Endothelial cell of umbilical vein (primary cell): ENCODE results near the gene ABCB6. TPM values are rescaled to one million over a fixed set of nuclear protein-coding genes. Genes with fewer than 3 reads are reported as not detected.

Source experiments
- BruUV-seq: library from RNA; stranded (reverse); fragments of 400-500 nt; replicated peaks from 2 replicates; lab custom pipeline; 2021; lab: Mats Ljungman, UMichigan
- CTCF ChIA-PET: fragments of 300-600, 350-600 bp; sonication (Branson Sonifier 250); formaldehyde crosslinking; loops from one replicate; lab custom pipeline; 2021; ENCODE audit warnings: antibody characterized with exemption, inconsistent platforms; lab: Charles Lee
- POLR2A ChIA-PET: fragments of 300-600, 350-600 bp; sonication (Branson Sonifier 250); formaldehyde crosslinking; loops from one replicate; lab custom pipeline; 2021; ENCODE audit warnings: antibody characterized with exemption, inconsistent platforms; lab: Charles Lee
- DNase-seq: peaks from one replicate; pipeline ENCODE4 v3.0.0-alpha.2; 2011; ENCODE audit warnings: low read depth, low spot score
- FAIRE-seq: peaks from 2 replicates; lab custom pipeline; 2011; peaks lifted over from hg19 to GRCh38; lab: Jason Lieb, UNC
- H2AFZ ChIP-seq: 2 replicates; pipeline ENCODE4 v1.6.0; 2012; ENCODE audit warnings: low read depth, low read length, control low read depth, inconsistent platforms
- H3K27ac ChIP-seq: 2 replicates; pipeline ENCODE4 v1.5.1; 2011; ENCODE audit warnings: low read depth, mild to moderate bottlenecking, control low read depth, low read length, moderate library complexity; ENCODE audit not compliant: insufficient read depth
- H3K27me3 ChIP-seq, 2 experiments: 2 replicates each; pipeline versions ENCODE4 v1.6.0 to v1.6.1; 2011; ENCODE audit warnings: low read length in 2 of 2, mixed read lengths in 1 of 2; ENCODE audit not compliant: control insufficient read depth in 2 of 2, insufficient read depth in 2 of 2
- H3K36me3 ChIP-seq, 2 experiments: 2 replicates in 1 of 2; 3 replicates in 1 of 2; pipeline ENCODE4 v1.5.1; 2011; ENCODE audit warnings: low read length in 2 of 2, mild to moderate bottlenecking in 1 of 2, moderate library complexity in 1 of 2; ENCODE audit not compliant: control insufficient read depth in 2 of 2, insufficient read depth in 2 of 2; ENCODE audit errors: extremely low read depth in 1 of 2
- H3K4me1 ChIP-seq: 3 replicates; pipeline ENCODE4 v1.5.1; 2011; ENCODE audit warnings: mild to moderate bottlenecking, low read length; ENCODE audit not compliant: control insufficient read depth, insufficient read depth; ENCODE audit errors: extremely low read depth
- H3K4me2 ChIP-seq: 2 replicates; pipeline ENCODE4 v1.6.1; 2011; ENCODE audit warnings: low read length, control low read depth, mixed read lengths; ENCODE audit not compliant: insufficient read depth
- H3K4me3 ChIP-seq, 3 experiments: fragments of 200-600 bp in 1 of 3; sonication (generic), shearing (Covaris generic) in 1 of 3; replicated peaks in 1 of 3; 2 replicates each; pipeline ENCODE4 v1.5.1; 2011 to 2016; ENCODE audit warnings: control low read depth in 3 of 3, low read length in 3 of 3, mild to moderate bottlenecking in 2 of 3, inconsistent platforms in 1 of 3, low read depth in 1 of 3, moderate library complexity in 1 of 3; ENCODE audit not compliant: insufficient read depth in 1 of 3
- H3K79me2 ChIP-seq: 2 replicates; pipeline ENCODE4 v1.6.0; 2012; ENCODE audit warnings: low read length, inconsistent platforms; ENCODE audit not compliant: control insufficient read depth, insufficient read depth
- H3K9ac ChIP-seq: replicated peaks from 2 replicates; pipeline ENCODE3; 2011; ENCODE audit warnings: low read length, control low read depth; ENCODE audit not compliant: insufficient read depth; ENCODE audit errors: extremely low read depth
- H3K9me1 ChIP-seq: replicated peaks from 3 replicates; pipeline ENCODE4 v1.6.0; 2011; ENCODE audit warnings: mild to moderate bottlenecking, low read length; ENCODE audit not compliant: control insufficient read depth, insufficient read depth; ENCODE audit errors: extremely low read depth
- H3K9me3 ChIP-seq: replicated peaks from 2 replicates; pipeline ENCODE4 v1.5.1; 2012; ENCODE audit warnings: low read length, inconsistent platforms; ENCODE audit not compliant: control insufficient read depth, insufficient read depth
- H4K20me1 ChIP-seq: replicated peaks from 2 replicates; pipeline ENCODE3; 2011; ENCODE audit warnings: mild to moderate bottlenecking, low read length; ENCODE audit not compliant: control insufficient read depth, insufficient read depth; ENCODE audit errors: extremely low read depth
- CTCF ChIP-seq, 2 donors: IDR thresholded peaks; 1 replicate in 1 of 2; 2 replicates in 1 of 2; pipeline ENCODE4 v1.5.1; 2011; ENCODE audit warnings: low read length in 2 of 2, mild to moderate bottlenecking in 2 of 2, moderate library complexity in 2 of 2, control low read depth in 1 of 2, inconsistent platforms in 1 of 2, low read depth in 1 of 2; ENCODE audit not compliant: insufficient read depth in 1 of 2; ENCODE audit errors: extremely low read depth in 1 of 2
- EZH2 ChIP-seq: IDR thresholded peaks from 2 replicates; pipeline ENCODE4 v1.6.1; 2012; ENCODE audit warnings: borderline replicate concordance, low read depth, mild to moderate bottlenecking, moderate library complexity, low read length, inconsistent platforms; ENCODE audit not compliant: severe bottlenecking
- FOS ChIP-seq: IDR thresholded peaks from 2 replicates; pipeline ENCODE4 v1.6.1; 2011; ENCODE audit warnings: mild to moderate bottlenecking, low read length, moderate library complexity, borderline replicate concordance; ENCODE audit not compliant: insufficient read depth
- GATA2 ChIP-seq: IDR thresholded peaks from 2 replicates; pipeline ENCODE4 v1.7.0; 2011; ENCODE audit warnings: low read depth, mild to moderate bottlenecking, moderate library complexity, mixed read lengths, low read length; ENCODE audit not compliant: insufficient read length, insufficient read depth
- JUN ChIP-seq: IDR thresholded peaks from 2 replicates; pipeline ENCODE4 v1.6.1; 2011; ENCODE audit warnings: borderline replicate concordance, low read depth; ENCODE audit not compliant: insufficient read length, insufficient read depth
- MAX ChIP-seq: IDR thresholded peaks from 2 replicates; pipeline ENCODE4 v1.6.1; 2011; ENCODE audit not compliant: insufficient read depth, insufficient read length
- MYC ChIP-seq: IDR thresholded peaks from one replicate; pipeline ENCODE4 v1.6.1; 2011; ENCODE audit warnings: mild to moderate bottlenecking, low read depth, low read length
- POLR2A ChIP-seq: IDR thresholded peaks from 2 replicates; pipeline ENCODE4 v1.6.1; 2012; ENCODE audit warnings: low read depth, mild to moderate bottlenecking, control low read depth, low read length
- POLR2AphosphoS5 ChIP-seq: IDR thresholded peaks from 2 replicates; pipeline ENCODE4 v1.6.1; 2012; ENCODE audit warnings: low read depth, mild to moderate bottlenecking, control low read depth, low read length, moderate library complexity; ENCODE audit not compliant: insufficient read depth
- dilution Hi-C: fragments of 300-500 bp; cut with MboI; formaldehyde crosslinking; loops from one replicate; pipeline ENCODE4 v1.15.0; 2019; ENCODE audit warnings: low sequenced_read_pairs; ENCODE audit not compliant: extremely low pct_ligation_motif_present
- intact Hi-C: fragments of 100-400 bp; cut with micrococcal nuclease; formaldehyde crosslinking; loops from one replicate; pipeline ENCODE4 v1.10.0; 2022
- polyA plus RNA-seq, 4 experiments: library from polyadenylated mRNA; depleted of rRNA in 3 of 4; stranded (reverse) in 3 of 4; unstranded in 1 of 4; fragments of >200 nt; gene quantifications; 2 replicates each; pipeline versions ENCODE4 v1.2.1 to v1.2.3, GENCODE V29; 2011 to 2012; ENCODE audit warnings: missing spikeins in 1 of 4
- total RNA-seq: library from RNA; stranded (reverse); gene quantifications from 2 replicates; pipeline ENCODE4 v1.2.3, GENCODE V29; 2021

Gene ABCB6
- total and polyA plus RNA-seq, 2 donors (not counting 3 experiments of a cell fraction or from before 2014, with no cell fraction given): 25.7 to 32.5 TPM

GRCh38 chr2:219206328-219207133 lies 12.2 kb downstream of the ABCB6 start, which contains the start of gene ZFAND2B:
Gene ZFAND2B, plus strand, starts transcription at chr2:219206782. Its CDS starts 206 bp downstream, at chr2:219206988.
- H3K36me3 ChIP-seq: peaks cover 0 to 7% of the 10 kb centered on the region in 2 experiments
- ChIA-PET POLR2A (interaction anchor here (0.6 to 0.7 kb wide), 2 partner anchors 11 to 30 kb away, joined by 3 to 4 read pairs; partner anchors contain the start of gene CNPPD1), CTCF (interaction anchor here (0.6 to 3.1 kb wide), 16 partner anchors 10 to 224 kb away, joined by 3 to 14 read pairs (median 4); partner anchors contain the start of genes ANKZF1, ATG9A, CNPPD1 and DNAJB2)
- dilution Hi-C loops (no loop called here), intact Hi-C loops (loop anchor here (1.0 to 2.0 kb wide), 7 partner anchors 12 to 182 kb away; partner anchors contain the start of genes ABCB6, ANKZF1, ATG9A and DNAJB2)
- peak within 1 kb of the TSS; percentile 97 for H2AFZ ChIP-seq
- H3K9me1 ChIP-seq: no peaks in the 10 kb centered on the region
- H3K27ac ChIP-seq: peak within 1 kb of the TSS; percentile 26
- TF ChIP-seq FOS (no peak), CTCF (IDR thresholded peaks at IDR 0.05; ENCODE audit: extremely low read depth in 1 of 2, insufficient read depth in 1 of 2, low read depth in 1 of 2, low read length in 2 of 2) (no peak), EZH2 (no peak), MAX (no peak), MYC (no peak), JUN (no peak), POLR2A (peak; percentile 99), GATA2 (no peak), POLR2AphosphoS5 (peak; percentile 98)
- peak; percentile 94 for DNase-seq
- peak within 1 kb of the TSS; percentile 90 for H3K4me2 ChIP-seq
- H3K27me3 ChIP-seq: no peaks in the 10 kb centered on the region
- FAIRE-seq: peak; percentile 92
- BruUV-seq: TSS peak; percentile 57
- peaks cover 18% of the 10 kb centered on the region for H3K4me1 ChIP-seq
- peak within 1 kb of the TSS; percentile 60 for H3K9ac ChIP-seq
- H4K20me1 ChIP-seq: no peaks in the 10 kb centered on the region
- H3K79me2 ChIP-seq: no peaks in the 10 kb centered on the region
- H3K9me3 ChIP-seq: no peaks in the 10 kb centered on the region
- peak within 1 kb of the TSS; percentile 36 to 83 (median 73) for H3K4me3 ChIP-seq
